ENCODE measurements around the gene RNF166.

RNF166 gene

DNA sequence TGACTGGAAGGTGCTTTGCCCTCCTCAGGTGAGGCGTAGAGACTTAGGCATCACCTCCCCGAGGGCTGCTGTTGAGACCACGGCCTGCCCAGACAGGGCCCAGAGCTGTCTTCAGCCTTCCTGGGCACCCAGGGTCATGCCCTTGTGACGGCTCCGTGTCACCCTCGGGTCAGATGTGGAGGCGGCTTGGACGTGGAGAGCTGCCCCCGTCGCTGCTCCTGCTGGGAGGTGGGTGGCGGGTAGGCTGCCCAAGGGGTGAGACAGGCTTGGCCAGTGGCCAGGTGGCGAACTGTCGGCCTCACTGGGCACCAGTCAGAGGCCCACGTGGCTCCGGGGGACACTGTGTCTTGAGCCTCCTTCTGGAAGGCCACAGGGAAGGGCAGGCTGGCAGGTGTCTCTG, 11.0 kb downstream of the RNF166 start:
- no peaks in the 10 kb centered on the region for H3K9me3 Mint-ChIP-seq
- H3K27ac Mint-ChIP-seq = peak overlapping the region in 1 of 2 donors; percentile 90
- H3K4me1 Mint-ChIP-seq (ENCODE audit: low read depth in 2 of 2) = peaks cover 7 to 46% of the 10 kb centered on the region in 2 donors
- no peak overlapping the region for H3K4me3 Mint-ChIP-seq
- no peak for ATAC-seq (replicated peaks)
- H3K36me3 Mint-ChIP-seq (ENCODE audit: insufficient read depth) = peaks cover 69% of the 10 kb centered on the region
- H3K27me3 Mint-ChIP-seq = no peaks in the 10 kb centered on the region
- no peak for DNase-seq

DNA sequence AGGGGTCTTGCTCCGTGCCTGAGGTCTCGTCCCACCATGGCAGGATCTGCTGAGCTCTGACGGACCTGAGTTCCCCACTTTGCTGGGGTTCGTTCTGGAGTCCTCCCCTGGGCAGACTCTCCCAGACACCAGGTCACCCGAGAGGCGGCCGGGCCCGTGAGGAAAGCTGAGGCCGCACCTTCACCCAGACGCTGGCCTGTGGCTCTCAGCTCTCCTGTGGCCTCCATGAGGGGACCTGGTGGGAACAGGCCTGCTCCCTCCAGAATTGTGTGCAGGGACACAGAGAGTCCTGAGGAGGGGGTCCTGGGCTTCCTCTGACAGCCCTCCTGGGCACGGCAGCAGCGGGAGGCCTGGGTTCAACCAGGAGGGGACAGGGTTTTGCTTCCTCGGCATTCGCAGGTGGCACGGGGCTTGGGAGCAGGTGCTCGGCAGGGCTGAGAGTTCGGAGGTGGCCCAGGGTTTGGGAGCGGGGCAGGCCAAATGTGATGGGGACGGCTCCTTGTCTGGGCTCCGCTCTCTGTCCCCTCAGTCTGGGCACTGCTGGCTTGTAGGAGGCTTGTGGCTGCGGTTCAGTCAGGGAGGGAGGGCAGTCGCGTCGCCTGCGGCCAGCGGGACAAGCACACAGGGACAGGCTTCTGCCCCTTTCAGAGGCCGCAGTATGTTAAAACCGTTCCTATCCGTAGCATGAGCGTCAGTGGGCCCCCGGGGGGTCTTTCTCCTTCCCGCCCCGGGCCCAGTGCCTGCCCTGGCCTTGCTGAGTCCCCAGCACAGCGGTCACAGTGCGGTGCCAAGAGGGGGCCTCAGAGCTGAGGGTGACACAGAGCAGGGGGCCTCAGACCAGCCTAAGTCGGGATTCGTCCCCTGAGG, 11.8 kb downstream of the RNF166 start:
- ATAC-seq (replicated peaks) (no peak), DNase-seq (no peak)
- peak overlapping the region in 1 of 2 donors; percentile 14 for H3K4me3 Mint-ChIP-seq
- peak overlapping the region in 1 of 2 donors; percentile 90 for H3K27ac Mint-ChIP-seq
- peaks cover 64% of the 10 kb centered on the region for H3K36me3 Mint-ChIP-seq (ENCODE audit: insufficient read depth)
- no peaks in the 10 kb centered on the region for H3K27me3 Mint-ChIP-seq
- peaks cover 7 to 38% of the 10 kb centered on the region in 2 donors for H3K4me1 Mint-ChIP-seq (ENCODE audit: low read depth in 2 of 2)
- no peaks in the 10 kb centered on the region for H3K9me3 Mint-ChIP-seq

DNA sequence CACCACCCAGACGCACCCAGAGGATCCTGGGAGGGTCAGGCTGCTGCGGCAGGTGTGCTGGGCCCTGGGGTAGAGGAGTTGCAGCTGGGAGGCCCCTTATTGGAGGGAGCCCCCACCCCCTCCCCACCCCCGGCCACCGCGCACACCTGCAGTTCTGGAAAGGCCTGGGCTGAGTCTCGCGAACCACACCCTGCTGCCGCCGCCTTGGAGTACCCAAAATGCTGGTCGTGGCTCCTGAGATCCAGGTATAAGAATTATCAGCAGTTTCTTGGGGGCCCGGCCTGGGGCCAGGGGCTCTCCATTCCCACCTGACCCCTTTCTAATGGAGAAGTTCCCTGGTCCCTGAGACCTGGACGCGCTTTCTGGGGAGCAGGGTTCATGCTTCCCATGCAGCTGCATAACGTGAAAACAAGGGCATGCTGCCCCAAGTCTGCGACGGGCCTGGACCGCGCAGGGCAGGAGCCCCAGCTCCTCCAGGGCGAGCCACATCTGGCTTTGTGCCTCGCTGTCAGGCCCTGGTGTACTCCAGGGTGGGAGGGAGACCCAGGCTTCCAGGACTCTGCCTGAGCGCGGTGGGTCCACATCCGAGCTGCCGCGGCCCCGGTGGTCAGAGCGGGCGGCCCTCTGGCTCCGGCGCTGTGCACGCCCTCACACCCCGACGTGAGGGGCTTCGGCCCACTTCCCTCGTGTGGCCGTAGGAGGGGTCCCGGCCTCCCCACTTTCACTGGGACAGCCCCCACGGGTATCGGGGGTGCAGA, 12.6 kb downstream of the RNF166 start:
- Mint-ChIP-seq H3K36me3 (ENCODE audit: insufficient read depth) (peaks cover 57% of the 10 kb centered on the region), H3K27ac (peak overlapping the region in 1 of 2 donors; percentile 90), H3K4me1 (ENCODE audit: low read depth in 2 of 2) (peaks cover 7 to 37% of the 10 kb centered on the region in 2 donors), H3K4me3 (peak overlapping the region in 1 of 2 donors; percentile 14), H3K27me3 (no peaks in the 10 kb centered on the region), H3K9me3 (no peaks in the 10 kb centered on the region)
- ATAC-seq (replicated peaks) (no peak), DNase-seq (no peak)

DNA sequence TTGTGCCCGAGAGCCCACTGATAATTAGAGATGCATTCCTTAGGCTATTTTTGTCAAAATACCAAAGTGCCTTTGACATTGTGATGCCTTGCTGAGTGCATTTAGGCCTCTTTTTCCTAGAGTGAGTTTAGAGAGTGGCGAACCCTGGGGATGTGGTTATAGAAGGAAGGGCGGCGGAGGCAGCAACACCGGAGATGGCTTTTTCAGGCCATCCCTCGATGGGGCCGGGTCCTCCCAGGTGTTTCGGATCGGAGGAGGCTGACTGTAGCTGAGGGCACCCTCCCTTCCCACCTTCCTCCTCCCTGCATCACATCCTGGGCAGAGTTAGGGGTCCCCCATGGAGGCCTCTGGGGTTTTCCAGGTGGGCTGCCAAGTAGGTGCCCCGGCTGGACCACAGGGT, 13.3 kb downstream of the RNF166 start:
- Mint-ChIP-seq H3K27ac (peak overlapping the region in 1 of 2 donors; percentile 38), H3K27me3 (no peaks in the 10 kb centered on the region), H3K36me3 (ENCODE audit: insufficient read depth) (peaks cover 57% of the 10 kb centered on the region), H3K9me3 (no peaks in the 10 kb centered on the region), H3K4me1 (ENCODE audit: low read depth in 2 of 2) (peaks cover 7 to 35% of the 10 kb centered on the region in 2 donors), H3K4me3 (peak overlapping the region in 1 of 2 donors; percentile 64)
- ATAC-seq (replicated peaks) (peak; percentile 41), DNase-seq (no peak)

DNA sequence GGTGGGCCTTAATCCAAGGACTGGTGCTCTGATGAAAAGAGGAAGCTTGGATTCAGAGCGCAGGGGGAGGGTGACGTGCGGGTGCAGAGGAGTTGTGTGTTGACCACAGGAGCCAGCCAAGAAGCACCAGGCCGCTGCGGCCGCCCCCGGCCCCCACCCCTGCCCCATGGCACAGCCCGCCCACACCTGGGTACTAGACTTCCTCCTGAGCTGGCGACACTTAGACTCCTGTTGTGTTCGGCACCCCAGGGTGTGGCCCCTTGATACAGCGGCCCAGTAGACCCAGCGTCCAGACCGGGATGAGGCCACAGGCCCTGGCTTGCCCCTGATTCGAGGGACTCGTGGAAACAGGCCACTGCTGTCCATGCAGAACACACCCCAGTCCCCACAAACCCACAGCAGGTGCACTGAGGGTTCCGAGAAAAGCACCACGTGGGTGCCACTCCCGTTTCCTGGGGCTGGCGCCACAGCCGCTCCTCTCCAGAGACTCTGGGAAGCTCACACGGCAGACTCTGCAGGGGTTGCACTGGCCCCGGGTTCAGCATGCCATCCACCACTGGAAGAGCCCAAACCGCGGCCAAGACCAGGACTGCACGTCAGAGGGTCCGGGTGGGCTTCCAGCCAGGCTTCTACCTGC, 14.2 kb downstream of the RNF166 start:
- peak overlapping the region; percentile 38 to 64 for H3K4me3 Mint-ChIP-seq
- H3K4me1 Mint-ChIP-seq (ENCODE audit: low read depth in 2 of 2) = peaks cover 7 to 32% of the 10 kb centered on the region in 2 donors
- DNase-seq = no peak

DNA sequence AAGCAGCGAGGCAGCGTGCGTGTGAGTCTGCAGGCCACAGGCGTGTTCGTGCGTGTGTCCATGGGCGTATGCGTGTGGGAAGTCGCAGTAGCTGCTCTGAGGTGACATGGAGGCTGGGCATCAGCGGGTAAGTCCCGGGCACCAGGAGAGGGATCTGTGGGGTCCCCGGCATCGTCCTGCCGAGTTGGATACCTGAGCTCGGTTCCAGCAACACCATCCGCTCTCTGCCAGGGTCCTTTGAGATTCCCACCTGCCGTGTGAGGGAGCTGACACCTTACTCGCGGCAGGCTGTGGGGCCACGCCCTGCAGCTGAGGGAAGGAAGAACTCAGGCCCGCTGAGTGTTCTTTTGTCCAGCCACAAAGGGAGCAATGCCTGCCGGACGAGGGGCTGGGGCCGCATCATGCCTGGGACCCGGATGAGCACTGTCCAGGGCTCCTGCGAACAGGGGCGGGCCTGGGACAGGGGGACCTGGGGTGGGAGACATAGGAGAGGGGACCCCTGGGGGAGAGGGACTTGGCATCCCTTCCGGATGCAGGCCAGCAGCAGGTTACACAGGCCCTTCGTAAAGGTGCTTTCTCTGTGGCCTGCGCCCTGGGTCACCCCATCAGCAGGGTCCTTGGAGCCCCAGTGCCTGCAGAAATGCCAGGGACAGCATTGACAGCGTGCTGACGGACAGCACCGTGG, 14.9 kb downstream of the RNF166 start:
- Mint-ChIP-seq H3K9me3 (no peaks in the 10 kb centered on the region), H3K4me3 (peak overlapping the region; percentile 38 to 64), H3K27me3 (no peaks in the 10 kb centered on the region), H3K36me3 (ENCODE audit: insufficient read depth) (peaks cover 50% of the 10 kb centered on the region), H3K4me1 (ENCODE audit: low read depth in 2 of 2) (peaks cover 7 to 32% of the 10 kb centered on the region in 2 donors), H3K27ac (no peak overlapping the region)
- ATAC-seq (replicated peaks) (no peak), DNase-seq (no peak)

More for the DNA sequence above, 14.2 kb downstream of the RNF166 start:
- Mint-ChIP-seq H3K27me3 (no peaks in the 10 kb centered on the region), H3K36me3 (ENCODE audit: insufficient read depth) (peaks cover 54% of the 10 kb centered on the region), H3K27ac (peak overlapping the region in 1 of 2 donors; percentile 38), H3K9me3 (no peaks in the 10 kb centered on the region)
- ATAC-seq (replicated peaks) = peak; percentile 48

DNA sequence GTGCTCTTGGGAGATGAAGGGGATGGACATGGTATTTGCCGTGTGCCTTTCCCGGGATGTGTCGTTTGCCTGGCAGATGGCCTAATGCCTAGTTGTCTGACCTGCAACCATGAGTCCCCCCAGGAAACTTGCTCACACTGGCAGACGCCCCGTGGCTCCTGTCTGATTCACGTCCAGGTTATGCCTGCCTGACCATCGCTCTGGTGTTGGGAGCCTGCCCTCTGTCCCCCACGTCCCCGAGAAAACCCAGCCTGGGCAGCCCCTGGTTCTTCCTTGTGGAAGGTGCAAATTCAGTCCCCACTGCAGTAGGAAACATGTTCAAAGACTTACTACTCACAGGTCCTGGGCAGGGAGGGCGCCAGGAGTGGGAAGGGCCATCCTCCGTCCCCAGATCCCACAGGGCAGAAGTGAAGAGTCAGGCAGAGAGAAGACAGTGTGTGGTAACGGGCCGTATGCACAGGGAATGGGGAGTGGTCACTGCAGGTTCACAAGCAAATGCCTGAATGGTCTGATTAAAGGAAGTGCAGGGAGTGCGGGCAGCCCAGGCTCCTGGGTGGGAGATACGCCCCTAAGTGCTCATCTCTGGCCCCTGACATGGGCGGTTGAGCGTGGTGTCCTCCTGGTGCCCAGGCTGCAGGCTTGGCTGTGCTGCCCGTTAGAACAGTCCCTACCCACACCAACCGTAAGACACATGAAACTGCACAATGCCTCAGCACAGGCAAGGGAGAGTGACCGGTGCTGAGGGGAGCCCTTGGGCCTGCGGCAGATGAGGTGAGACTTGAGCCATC, 15.7 kb downstream of the RNF166 start:
- H3K27me3 Mint-ChIP-seq = no peaks in the 10 kb centered on the region
- H3K4me3 Mint-ChIP-seq = peak overlapping the region in 1 of 2 donors; percentile 62
- ATAC-seq (replicated peaks) (no peak), DNase-seq (no peak)
- no peaks in the 10 kb centered on the region for H3K9me3 Mint-ChIP-seq
- peaks cover 49% of the 10 kb centered on the region for H3K36me3 Mint-ChIP-seq (ENCODE audit: insufficient read depth)
- peak overlapping the region in 1 of 2 donors; percentile 35 for H3K27ac Mint-ChIP-seq
- H3K4me1 Mint-ChIP-seq (ENCODE audit: low read depth in 2 of 2) = peaks cover 7 to 32% of the 10 kb centered on the region in 2 donors

DNA sequence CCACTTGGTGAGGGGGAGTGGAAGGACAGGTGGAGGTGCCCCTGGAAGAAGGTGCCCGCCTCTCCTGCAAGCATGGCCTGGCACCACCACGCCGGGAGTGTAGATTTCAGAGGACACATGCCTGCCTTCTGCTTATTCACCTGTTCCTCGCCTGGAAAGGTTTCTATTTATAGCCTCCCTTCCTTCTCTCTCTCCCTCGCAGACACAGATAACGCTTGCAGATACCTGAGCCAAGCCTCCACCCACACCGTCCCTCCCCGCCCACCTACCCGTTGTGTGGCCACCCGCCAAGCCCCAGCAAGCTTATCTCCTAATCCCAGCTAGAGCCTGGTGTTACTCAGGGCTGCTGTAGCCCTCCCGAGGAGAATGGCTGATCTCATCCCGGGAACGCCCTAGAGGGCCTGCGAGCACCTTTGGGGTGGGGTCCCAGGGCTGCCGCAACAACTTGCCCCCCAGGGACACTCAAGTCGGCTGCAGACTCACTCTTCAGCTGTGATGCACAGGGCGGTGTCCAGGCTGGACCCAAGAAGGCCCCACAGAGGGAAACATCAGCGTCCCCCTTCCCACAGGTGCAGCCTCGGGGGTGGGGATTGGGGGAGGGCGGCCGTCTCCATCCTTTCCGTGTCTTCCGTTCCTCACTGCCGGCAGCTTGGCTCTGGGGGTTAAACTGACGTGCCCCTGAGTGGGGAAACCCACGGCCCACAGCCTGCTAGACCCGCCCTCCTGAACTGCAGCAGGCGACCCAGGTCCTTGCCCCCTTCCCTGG, 18.0 kb downstream of the RNF166 start:
- ATAC-seq (replicated peaks) = no peak
- Mint-ChIP-seq H3K27me3 (no peaks in the 10 kb centered on the region), H3K4me3 (peak overlapping the region in 1 of 2 donors; percentile 14), H3K4me1 (ENCODE audit: low read depth in 2 of 2) (peaks cover 7 to 31% of the 10 kb centered on the region in 2 donors), H3K27ac (no peak overlapping the region), H3K36me3 (ENCODE audit: insufficient read depth) (peaks cover 32% of the 10 kb centered on the region), H3K9me3 (no peaks in the 10 kb centered on the region)
- DNase-seq = no peak

DNA sequence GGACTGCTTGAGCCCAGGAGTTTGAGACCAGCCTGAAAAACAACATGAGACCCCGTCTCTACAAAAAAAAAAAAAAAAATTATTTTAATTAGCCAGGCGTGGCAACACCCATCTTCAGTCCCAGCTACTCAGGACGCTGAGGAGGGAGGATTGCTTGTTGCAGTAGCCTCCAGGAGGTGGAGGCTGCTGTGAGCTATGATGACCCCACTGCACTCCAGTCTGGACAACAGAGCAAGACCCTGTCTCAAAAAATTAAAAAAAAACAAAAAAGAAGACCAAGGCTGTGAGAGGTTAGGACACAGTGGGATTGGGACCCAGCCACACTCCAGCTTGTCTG, 18.6 kb downstream of the RNF166 start:
- ATAC-seq (replicated peaks) (no peak), DNase-seq (no peak)
- Mint-ChIP-seq H3K27ac (no peak overlapping the region), H3K9me3 (no peaks in the 10 kb centered on the region), H3K4me3 (peak overlapping the region in 1 of 2 donors; percentile 14), H3K27me3 (no peaks in the 10 kb centered on the region), H3K4me1 (ENCODE audit: low read depth in 2 of 2) (peaks cover 7 to 29% of the 10 kb centered on the region in 2 donors), H3K36me3 (ENCODE audit: insufficient read depth) (peaks cover 34% of the 10 kb centered on the region)

DNA sequence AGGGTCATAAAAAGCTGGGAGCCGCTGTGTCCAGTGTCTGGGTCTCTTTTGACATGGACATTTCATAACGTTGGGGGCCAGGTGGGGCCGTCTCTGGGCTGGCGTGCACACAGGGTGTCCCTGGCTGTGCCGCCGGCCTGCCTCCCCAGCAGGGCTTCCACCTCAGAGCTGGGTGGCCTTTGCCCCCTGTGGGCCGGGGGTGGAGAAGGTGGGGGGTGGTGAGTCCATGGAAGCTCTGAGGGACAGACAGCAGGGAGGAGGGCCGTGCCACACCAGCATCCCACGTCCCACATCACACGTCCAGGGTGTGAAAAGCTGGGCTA, 19.0 kb downstream of the RNF166 start:
- no peaks in the 10 kb centered on the region for H3K27me3 Mint-ChIP-seq
- H3K27ac Mint-ChIP-seq = peak overlapping the region in 1 of 2 donors; percentile 26
- DNase-seq (no peak), ATAC-seq (replicated peaks) (no peak)
- no peaks in the 10 kb centered on the region for H3K9me3 Mint-ChIP-seq
- peak overlapping the region in 1 of 2 donors; percentile 82 for H3K4me3 Mint-ChIP-seq
- H3K36me3 Mint-ChIP-seq (ENCODE audit: insufficient read depth) = peaks cover 30% of the 10 kb centered on the region
- peaks cover 11 to 28% of the 10 kb centered on the region in 2 donors for H3K4me1 Mint-ChIP-seq (ENCODE audit: low read depth in 2 of 2)

DNA sequence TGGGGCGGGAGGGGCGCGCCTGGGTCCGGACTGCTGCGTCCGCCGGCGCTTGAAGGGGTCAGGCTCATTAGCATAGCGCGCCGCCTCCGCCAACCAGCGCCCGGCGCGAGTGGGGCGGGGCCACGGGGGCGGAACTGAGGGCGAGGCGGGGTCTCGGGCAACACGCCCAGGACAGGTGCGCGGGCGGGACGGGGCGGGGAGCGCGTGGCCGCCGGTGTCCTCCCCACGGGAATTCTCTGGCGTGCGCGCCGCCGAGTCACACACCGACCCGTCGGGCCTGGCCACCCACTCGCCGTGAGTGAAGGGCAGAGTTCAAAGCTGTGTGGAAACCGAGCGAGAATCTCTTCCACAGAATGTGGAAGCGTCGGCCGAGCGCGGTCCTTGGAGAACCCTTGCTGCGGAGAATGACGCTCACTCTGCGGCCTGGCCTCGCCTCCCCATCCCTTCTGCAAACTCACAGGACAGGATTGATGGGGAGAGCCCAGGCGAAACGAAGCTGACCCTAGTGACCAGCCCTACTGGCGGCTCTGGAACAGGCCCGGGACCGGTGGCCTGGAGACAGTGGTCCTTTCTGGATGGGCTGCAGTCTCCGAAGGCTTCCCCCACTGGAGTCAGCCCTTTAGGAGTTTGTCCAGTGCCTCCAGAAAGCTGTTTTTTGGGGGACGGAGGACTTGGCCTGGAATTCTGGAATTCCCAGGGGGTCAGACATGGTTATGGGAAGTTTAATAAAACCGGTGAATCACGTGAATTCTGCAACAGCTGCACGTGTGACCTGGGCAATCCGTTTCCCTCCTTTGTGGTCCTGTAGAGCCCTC, 19.6 kb downstream of the RNF166 start, which contains the start of gene SNAI3:
TSS of gene SNAI3 (minus strand) at position 69 of the 815 bp plus-strand sequence. CDS start 101 bp downstream, outside the sequence.
- H3K4me1 Mint-ChIP-seq (ENCODE audit: low read depth in 2 of 2) = peaks cover 17 to 29% of the 10 kb centered on the region in 2 donors
- peak; percentile 73 to 78 (median 77) for DNase-seq

More for the DNA sequence above, 19.6 kb downstream of the RNF166 start, which contains the start of gene SNAI3:
- H3K9me3 Mint-ChIP-seq = no peaks in the 10 kb centered on the region
- peaks cover 31% of the 10 kb centered on the region for H3K36me3 Mint-ChIP-seq (ENCODE audit: insufficient read depth)
- H3K27me3 Mint-ChIP-seq = no peaks in the 10 kb centered on the region
- peak within 1 kb of the TSS; percentile 79 to 82 for H3K4me3 Mint-ChIP-seq
- H3K27ac Mint-ChIP-seq = peak within 1 kb of the TSS; percentile 44 to 73
- ATAC-seq (replicated peaks) = peak; percentile 75

All from effector memory CD8-positive, alpha-beta T cell (primary cell).